Erythroblast (primary cell): ENCODE data around the gene TXNIP.

ENCODE experiments used
- GATA1 ChIP-seq: IDR thresholded peaks from 2 replicates; pipeline ENCODE4 v1.6.1; 2011; ENCODE audit warnings: low read depth, mild to moderate bottlenecking, control low read depth, low read length, moderate library complexity
- POLR2A ChIP-seq: IDR thresholded peaks from 2 replicates; pipeline ENCODE4 v1.6.1; 2011; ENCODE audit warnings: mild to moderate bottlenecking, low read length

DNA sequence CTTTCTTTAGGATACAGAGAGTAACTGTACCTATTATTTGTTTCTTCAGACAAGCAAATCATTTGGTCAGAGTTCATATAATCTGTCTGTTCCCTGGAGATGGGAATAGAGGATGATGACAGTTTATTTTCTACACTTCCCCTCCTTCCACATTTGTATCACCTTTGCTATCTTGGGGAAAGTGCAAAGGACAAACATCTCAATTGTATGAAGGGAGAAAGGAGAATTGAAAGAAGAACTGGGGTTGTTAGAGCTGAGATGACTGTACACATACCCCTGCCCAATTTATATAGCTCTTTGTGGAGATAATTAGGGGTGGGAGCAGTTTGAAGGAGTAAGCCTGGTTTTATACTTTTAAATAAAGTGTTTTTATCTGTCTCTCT lies 17.9 kb downstream of the TXNIP start:
- TF ChIP-seq POLR2A (no peak), GATA1 (no peak)
